Activated CD8-positive, alpha-beta memory T cell treated with anti-CD3 and anti-CD28 coated beads, Interleukin-2, amount 50 U/mL, for 24 hours (primary cell): ENCODE data around the gene GOLPH3.
"Not testable (repeated sequence)": the region's sequence is repeated elsewhere in the genome, so short reads cannot be mapped to it uniquely, and the experiment has no call there.

Experiments
- DNase-seq: peaks from one replicate; pipeline ENCODE4 v3.0.0-alpha.2; 2020; ENCODE audit errors: extremely low read depth

Gene GOLPH3

GRCh38 chr5:32174011-32174870 lies at the start of gene GOLPH3:
Gene GOLPH3, minus strand, starts transcription at chr5:32174319. Its CDS starts 285 bp downstream, at chr5:32174034.
- peak; percentile 82 for DNase-seq

DNA sequence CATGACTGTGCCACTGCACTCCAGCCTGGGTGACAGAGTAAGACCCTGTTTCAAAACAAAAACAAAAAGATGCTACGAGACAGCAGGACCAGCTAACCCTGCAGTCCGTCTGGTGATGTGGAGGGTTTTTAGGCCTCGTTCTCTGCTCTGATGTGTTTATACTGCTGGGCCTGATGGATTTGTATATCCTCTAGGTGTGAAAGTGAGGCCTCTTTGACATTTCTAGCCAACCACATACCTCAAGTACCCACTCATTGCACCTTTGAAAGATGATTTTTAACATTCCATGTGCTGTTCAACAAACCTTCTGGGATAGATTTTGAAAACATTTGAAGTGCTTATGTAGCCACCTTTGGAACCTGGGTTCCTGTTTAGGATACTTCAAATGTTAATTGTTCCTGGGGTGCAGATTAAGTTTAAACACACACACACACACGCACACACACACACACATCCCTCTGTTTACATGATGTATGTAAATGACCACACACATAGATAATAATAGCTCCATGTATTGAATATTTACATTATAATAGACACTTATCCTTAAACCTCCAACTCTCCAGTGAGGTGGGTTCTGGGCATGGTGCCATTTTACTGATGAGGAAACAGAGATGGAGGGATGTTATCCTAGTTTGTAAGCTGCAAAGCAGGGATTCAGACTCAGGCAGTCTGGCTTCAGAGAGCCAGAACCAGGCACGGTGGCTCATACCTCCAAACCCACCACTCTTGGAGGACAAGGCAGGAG lies 48.8 kb upstream of the GOLPH3 start:
- no peak for DNase-seq

DNA sequence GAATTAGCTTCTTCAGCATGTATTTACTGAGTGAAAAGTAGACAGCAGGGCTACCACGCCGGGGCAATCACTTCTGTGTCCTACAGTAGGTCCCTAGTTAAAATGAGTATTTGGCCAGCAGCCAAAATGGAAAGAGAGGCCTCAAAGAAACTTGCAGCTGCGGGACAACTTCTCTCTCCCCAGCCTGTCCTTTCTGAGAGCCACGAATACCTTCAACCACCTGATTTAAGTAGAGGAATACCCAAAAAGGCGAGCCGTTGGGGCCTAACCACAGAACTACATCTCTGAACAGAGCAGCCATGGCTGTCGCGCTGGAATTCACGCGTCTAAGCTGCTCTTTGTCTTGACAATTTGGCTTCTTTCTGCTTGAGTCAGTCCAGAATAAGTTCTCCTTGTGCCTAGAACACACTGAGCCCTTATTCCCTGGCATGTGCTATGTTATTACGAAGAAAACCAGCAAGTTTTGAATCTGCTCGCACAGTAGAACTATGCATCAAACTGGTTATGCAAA lies 43.8 kb upstream of the GOLPH3 start:
- DNase-seq, result no peak

GRCh38 chr5:32214344-32214743 lies 40.2 kb upstream of the GOLPH3 start:
- DNase-seq, result not testable (repeated sequence)

- no peak for DNase-seq
These were observed 36.0 kb upstream of the GOLPH3 start for GRCh38 chr5:32210151-32210550.

DNA sequence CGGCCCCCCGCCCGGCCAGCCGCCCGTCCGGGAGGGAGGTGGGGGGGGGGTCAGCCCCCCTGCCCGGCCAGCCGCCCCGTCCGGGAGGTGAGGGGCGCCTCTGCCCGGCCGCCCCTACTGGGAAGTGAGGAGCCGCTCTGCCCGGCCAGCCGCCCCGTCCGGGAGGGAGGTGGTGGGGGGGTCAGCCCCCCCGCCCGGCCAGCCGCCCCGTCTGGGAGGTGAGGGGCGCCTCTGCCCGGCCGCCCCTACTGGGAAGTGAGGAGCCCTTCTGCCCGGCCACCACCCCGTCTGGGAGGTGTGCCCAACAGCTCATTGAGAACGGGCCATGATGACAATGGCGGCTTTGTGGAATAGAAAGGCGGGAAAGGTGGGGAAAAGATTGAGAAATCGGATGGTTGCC lies 34.7 kb upstream of the GOLPH3 start:
- not testable (repeated sequence) for DNase-seq

GRCh38 chr5:32207355-32207634 lies 33.2 kb upstream of the GOLPH3 start:
- DNase-seq, result no peak

DNA sequence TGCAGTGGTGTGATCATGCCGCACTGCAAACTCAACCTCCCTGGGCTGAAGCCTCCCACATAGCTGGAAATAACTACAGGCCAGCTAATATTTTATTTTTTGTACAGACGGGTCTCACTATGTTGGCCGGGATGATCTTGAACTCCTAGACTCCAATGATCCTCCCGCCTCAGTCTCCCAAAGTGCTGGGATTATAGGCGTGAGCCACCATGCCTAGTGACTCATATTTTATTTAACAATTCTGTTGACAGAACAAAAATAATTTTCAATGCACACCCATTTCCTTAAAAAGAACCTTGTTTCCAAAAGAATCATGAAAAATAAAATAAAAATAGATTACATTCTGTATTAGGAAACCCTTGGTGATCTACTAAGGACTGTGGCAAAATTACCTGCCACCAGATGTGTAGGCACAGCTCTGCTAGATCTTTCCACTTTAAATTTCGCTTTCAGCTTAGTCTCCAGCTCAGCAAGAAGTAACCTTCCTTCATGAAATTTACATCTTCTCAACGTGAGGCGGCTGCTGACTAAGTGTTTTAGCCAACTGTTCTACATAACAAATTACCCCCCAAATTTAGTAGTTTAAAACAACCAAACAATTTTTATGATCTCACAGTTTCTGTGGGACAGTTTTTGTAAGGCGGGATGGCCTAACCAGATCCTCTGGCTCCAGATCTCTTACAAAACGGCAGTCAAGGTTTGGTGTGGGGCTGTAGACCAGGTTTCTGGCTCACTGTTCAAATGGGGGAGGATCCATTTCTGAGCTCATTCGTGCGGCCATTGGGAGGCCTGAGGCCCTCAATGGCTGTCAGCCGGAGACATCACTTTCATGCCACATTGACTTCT lies 32.6 kb upstream of the GOLPH3 start:
- DNase-seq, result no peak

- no peak for DNase-seq
These were observed 31.9 kb upstream of the GOLPH3 start for GRCh38 chr5:32206053-32206452.

DNA sequence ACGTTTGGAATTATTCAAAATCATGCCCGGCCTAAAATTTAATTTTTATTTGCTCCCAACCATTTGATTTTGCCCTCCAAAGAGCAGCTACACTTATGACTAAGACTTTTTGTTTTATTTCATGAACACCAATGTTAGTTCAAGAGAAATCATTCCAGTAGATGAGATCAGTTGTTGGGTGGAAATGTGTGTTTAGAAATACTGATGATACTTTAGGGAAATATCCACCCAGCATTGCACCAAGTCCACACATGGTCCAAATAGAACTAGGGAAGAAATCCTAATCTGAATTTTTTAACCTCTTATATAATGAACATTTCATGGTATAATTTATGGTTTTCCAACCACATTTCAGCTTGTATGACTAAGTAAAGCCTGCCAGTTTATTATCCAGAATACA lies 28.3 kb upstream of the GOLPH3 start:
- no peak for DNase-seq

DNA sequence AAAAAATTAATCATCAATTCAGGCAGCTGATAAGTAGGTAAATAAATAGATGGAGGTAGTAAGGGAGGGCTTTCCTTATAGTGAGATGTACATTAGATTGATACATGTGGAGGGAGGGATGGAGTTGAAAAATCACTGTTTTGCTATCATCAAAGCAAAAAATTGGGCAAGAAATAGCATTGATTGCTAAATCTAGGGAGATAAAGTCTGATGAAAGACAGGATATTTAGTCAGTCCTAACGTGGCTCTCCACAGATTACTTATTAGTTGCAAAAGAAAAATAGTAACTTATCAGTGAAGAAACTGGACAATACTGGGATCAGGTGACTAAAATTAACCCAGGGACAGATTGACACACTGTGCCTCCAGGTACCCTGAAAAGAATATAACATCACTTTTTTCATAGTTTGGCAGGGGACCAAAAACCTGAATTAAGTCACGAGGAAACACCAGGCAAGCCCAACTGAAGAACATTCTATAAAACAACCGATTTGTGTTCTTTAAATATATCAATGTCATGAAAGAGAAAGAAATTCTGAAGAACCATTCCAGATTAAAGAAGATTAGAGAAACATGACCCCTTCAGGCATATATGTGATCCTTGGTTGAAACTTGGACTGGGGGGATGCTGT lies 27.1 kb upstream of the GOLPH3 start:
- DNase-seq, result no peak

GRCh38 chr5:32197032-32197431 lies 22.9 kb upstream of the GOLPH3 start:
- no peak for DNase-seq

GRCh38 chr5:32195265-32195664 lies 21.1 kb upstream of the GOLPH3 start:
- DNase-seq, result no peak

DNA sequence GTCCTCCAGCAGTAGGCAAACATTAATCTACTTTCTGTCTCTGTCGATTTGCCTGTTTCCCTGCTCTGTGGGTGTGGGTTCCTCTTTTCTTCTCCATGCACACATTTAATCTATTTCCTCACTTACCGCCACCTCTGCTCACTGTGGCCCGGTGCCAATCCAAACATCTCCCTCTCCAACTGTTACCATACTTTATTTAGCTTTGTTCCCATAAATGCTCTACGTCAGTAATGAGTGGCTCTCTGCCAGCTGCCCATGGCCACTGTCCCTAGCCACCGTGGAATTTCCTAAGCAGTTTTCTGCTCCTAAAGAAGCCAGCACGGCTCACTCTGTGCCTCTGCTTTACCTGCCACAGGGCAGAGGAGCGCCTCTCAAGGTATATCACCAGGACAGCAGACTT lies 19.5 kb upstream of the GOLPH3 start:
- no peak for DNase-seq

DNA sequence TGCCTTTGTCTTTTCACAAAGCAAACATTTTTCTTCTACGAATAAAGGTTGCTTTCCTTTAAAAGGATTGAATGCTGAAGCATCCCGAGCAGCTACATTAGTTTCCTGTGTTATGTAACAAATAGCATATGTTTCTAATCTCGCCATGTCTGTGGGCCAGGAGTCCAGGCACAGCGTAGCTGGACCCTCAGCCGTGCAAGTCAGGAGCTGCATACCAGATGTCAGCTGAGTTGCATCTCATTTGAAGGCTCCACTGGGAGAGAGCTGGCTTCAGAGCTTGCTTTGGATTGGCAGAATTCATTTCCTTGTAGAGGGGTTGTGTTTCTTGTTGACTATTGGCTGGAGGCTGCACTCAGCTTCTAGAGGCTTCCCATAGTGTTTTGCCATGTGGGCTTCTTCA lies 16.0 kb upstream of the GOLPH3 start:
- DNase-seq, result no peak

DNA sequence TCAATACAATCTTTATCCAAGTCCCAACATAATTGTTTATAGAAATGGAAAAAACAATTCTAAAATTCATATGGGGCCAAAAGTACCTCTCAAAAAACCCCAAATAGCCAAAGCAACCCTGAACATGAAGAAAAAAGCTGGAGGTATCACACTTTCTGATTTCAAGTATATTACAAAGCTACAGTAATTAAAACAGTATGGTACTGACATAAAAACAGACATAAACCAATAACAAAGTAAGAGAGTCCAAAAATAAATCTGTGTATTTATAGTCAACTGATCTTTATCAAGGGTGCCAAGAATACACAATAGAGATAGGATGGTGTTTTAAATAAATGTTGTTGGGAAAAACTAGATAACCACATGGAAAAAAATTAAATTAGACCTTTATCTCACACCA lies 13.6 kb upstream of the GOLPH3 start:
- no peak for DNase-seq

- DNase-seq, result no peak
These were observed 8.4 kb upstream of the GOLPH3 start for GRCh38 chr5:32182463-32183063.

- DNase-seq, result no peak
These were observed 680 bp downstream of the GOLPH3 start for GRCh38 chr5:32173267-32174010.

DNA sequence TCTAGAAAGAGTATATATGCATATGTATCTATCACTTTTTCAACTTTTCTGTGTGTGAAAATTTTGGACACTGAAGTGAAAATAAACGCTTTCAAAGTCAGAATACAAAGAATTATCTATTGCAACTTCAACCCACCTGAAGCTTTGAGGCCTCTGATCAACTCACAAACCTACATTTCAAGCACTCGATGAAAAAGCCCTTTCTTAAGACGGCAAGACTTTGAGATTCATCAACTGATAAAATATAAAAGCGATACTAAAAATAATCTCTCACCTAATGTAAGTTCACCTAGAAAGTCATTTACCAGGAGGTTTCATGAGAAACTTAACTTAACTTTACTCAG lies 1.2 kb downstream of the GOLPH3 start:
- DNase-seq, result no peak

DNA sequence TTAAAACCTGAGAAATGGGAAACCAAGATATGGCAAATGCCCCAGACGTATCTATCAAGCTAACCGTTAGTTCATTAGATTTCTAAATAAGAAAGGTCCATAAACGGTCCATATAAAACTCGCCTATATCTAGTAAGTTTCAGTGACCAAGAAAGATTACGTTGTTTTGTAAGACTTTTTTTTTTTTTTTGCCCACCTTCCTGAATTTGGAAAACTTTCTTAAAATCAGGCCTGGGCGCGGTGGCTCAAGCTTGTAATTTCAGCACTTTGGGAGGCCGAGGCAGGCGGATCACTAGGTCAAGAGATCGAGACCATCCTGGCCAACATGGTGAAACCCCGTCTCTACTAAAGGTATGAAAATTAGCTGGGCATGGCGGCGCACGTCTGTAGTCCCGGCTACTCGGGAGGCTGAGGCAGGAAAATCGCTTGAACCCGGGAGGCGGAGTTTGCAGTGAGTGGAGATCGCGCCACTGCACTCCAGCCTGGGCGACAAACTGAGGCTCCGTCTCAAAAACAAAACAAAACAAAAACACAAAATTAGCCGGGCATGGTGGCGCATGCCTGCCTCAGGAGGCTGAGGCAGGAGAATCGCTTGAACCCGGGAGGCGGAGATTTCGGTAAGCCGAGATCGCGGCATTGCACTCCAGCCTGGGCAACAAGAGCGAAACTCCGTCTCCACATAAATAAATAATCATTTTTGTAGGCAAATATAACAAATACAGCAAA lies 1.8 kb downstream of the GOLPH3 start:
- not testable (repeated sequence) for DNase-seq
